C4-2B (cell line): ENCODE measurements around the gene ACVR1.

ENCODE experiments used
- H3K27ac ChIP-seq: fragments of 450-650 bp; 2 replicates; pipeline ENCODE4 v1.5.1; 2017
- CTCF ChIP-seq: fragments of 450-650 bp; conservative IDR thresholded peaks from 2 replicates; pipeline ENCODE4 v1.5.1; 2017; ENCODE audit warnings: mild to moderate bottlenecking
- ZFX ChIP-seq: fragments of 450-650 bp; IDR thresholded peaks from 2 replicates; pipeline ENCODE4 v1.6.1; 2017

The ACVR1 gene

GRCh38 chr2:157867703-157868102 is 8.4 kb downstream of the ACVR1 start:
- no peak overlapping the region; the same call in 1 of the 2 replicates for H3K27ac ChIP-seq
- TF ChIP-seq CTCF (no peak), ZFX (no peak)

- no peak overlapping the region; the same call in 1 of the 2 replicates for H3K27ac ChIP-seq
- TF ChIP-seq ZFX (no peak), CTCF (no peak)
Measured at GRCh38 chr2:157866666-157867642, 9.2 kb downstream of the ACVR1 start.

GRCh38 chr2:157866202-157866601 is 9.9 kb downstream of the ACVR1 start:
- TF ChIP-seq CTCF = no peak
- no peak for TF ChIP-seq ZFX
- no peak overlapping the region for H3K27ac ChIP-seq

- TF ChIP-seq ZFX (no peak), CTCF (no peak)
- no peak overlapping the region for H3K27ac ChIP-seq
Measured at GRCh38 chr2:157864857-157865430, 11.2 kb downstream of the ACVR1 start.

GRCh38 chr2:157858846-157859245 is 17.3 kb downstream of the ACVR1 start:
- TF ChIP-seq CTCF = no peak

GRCh38 chr2:157857881-157858280 is 18.2 kb downstream of the ACVR1 start:
- peak overlapping the region; percentile 16; the same call in 1 of the 2 replicates for H3K27ac ChIP-seq

More at GRCh38 chr2:157858846-157859245, 17.3 kb downstream of the ACVR1 start:
- peak overlapping the region; percentile 16; the same call in 1 of the 2 replicates for H3K27ac ChIP-seq

More at GRCh38 chr2:157857881-157858280, 18.2 kb downstream of the ACVR1 start:
- no peak for TF ChIP-seq ZFX
- no peak for TF ChIP-seq CTCF
